ENCODE results near the gene MB.

Gene MB

GRCh38 chr22:35569916-35570315, 47.2 kb downstream of the MB start:
- no peak for DNase-seq

- DNase-seq = no peak
Measured at GRCh38 chr22:35568751-35569739, 48.1 kb downstream of the MB start.

GRCh38 chr22:35567351-35568141, 49.6 kb downstream of the MB start:
- no peak for DNase-seq

- no peak for DNase-seq
Measured at GRCh38 chr22:35564975-35565867, 51.9 kb downstream of the MB start.

- DNase-seq = no peak
Measured at GRCh38 chr22:35563211-35563610, 53.9 kb downstream of the MB start.

- DNase-seq = no peak
Measured at GRCh38 chr22:35561796-35562526, 55.2 kb downstream of the MB start.

GRCh38 chr22:35560824-35561223, 56.3 kb downstream of the MB start:
- no peak for DNase-seq

- DNase-seq = no peak
Measured at GRCh38 chr22:35560366-35560765, 56.8 kb downstream of the MB start.

- DNase-seq = no peak
Measured at GRCh38 chr22:35559354-35560005, 57.6 kb downstream of the MB start.

GRCh38 chr22:35558719-35559118, 58.4 kb downstream of the MB start:
- no peak for DNase-seq

GRCh38 chr22:35558031-35558430, 59.1 kb downstream of the MB start:
- no peak for DNase-seq

Data from NCI-H526 (cell line).